Measurements from ENCODE around the gene GPR132.

The GPR132 gene

DNA sequence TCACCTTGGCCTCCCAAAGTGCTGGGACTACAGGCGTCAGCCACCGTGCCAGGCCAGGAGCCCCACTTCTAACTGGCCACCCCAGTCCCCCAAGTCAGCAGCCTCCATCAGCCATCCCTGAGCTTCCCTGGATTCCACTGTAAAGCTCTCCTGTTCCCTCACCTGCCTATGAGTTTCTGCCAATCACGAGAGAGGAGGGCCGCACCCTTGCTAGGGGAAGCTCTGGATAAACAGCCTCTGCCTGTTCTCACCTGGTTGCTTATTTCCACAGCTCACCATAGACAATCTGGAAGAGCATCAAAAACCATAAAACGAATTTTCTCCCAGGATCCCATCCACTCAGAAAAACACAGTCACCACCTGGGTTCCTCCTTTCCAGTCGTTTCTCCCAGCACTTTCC is 49.3 kb downstream of the GPR132 start:
- Histone ChIP-seq H3K36me3 (ENCODE audit: control insufficient read depth, insufficient read depth, low read length) (peaks cover 18% of the 10 kb centered on the region), H3K9me3 (ENCODE audit: control insufficient read depth, insufficient read depth, low read length) (no peaks in the 10 kb centered on the region), H3K27me3 (ENCODE audit: control insufficient read depth, insufficient read depth, low read length) (no peaks in the 10 kb centered on the region), H3K9ac (ENCODE audit: low read depth, low read length) (no peak overlapping the region), H3K4me1 (ENCODE audit: control insufficient read depth, insufficient read depth, low read length) (peaks cover 11% of the 10 kb centered on the region), H3K4me3 (ENCODE audit: low read depth, low read length) (no peak overlapping the region)

DNA sequence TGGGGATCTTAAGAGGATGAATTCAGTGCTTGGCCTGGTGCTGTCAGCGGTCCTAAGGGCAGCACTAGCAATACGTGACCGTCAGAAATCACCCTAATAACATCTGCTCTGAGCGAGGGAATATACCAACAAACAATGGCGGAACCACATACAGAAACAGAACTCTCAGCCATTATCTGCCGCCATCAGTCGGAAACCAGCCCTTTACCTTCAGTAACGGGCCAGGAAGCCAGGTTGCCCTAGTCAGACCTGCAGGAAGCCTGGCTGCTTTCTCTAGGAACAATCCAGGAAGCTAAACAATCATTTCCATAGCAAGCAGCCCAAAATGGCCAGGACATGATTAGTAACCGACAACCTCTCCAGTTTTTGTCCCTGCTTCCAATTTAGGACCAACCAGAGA is 50.0 kb downstream of the GPR132 start:
- Histone ChIP-seq H3K27me3 (ENCODE audit: control insufficient read depth, insufficient read depth, low read length) (no peaks in the 10 kb centered on the region), H3K36me3 (ENCODE audit: control insufficient read depth, insufficient read depth, low read length) (peaks cover 16% of the 10 kb centered on the region), H3K9me3 (ENCODE audit: control insufficient read depth, insufficient read depth, low read length) (no peaks in the 10 kb centered on the region), H3K4me3 (ENCODE audit: low read depth, low read length) (peak overlapping the region; percentile 16), H3K9ac (ENCODE audit: low read depth, low read length) (peak overlapping the region; percentile 60), H3K4me1 (ENCODE audit: control insufficient read depth, insufficient read depth, low read length) (peaks cover 11% of the 10 kb centered on the region)

DNA sequence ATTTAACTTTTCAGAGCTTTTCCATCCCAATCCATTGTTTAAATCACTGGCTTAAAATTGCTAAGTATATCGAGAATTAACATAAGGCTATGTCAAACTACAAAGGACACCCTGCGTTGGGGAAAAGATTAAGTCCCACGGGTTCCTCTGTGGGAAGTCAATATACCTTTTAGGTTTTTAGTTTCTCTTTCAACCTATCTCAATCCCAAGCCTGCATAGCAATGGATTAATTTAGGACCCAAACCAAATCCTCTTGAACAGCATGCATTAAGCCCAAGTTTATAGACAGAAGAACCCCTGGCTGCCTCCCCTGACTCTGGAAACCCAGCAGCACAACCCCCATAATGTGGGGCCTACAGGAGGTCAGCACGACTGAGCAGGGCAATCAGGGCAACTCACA is 50.6 kb downstream of the GPR132 start:
- H3K4me1 ChIP-seq (ENCODE audit: control insufficient read depth, insufficient read depth, low read length), result peaks cover 11% of the 10 kb centered on the region
- H3K4me3 ChIP-seq (ENCODE audit: low read depth, low read length), result no peak overlapping the region
- H3K9me3 ChIP-seq (ENCODE audit: control insufficient read depth, insufficient read depth, low read length), result no peaks in the 10 kb centered on the region
- peaks cover 21% of the 10 kb centered on the region for H3K36me3 ChIP-seq (ENCODE audit: control insufficient read depth, insufficient read depth, low read length)
- H3K27me3 ChIP-seq (ENCODE audit: control insufficient read depth, insufficient read depth, low read length), result no peaks in the 10 kb centered on the region
- peak overlapping the region; percentile 60 for H3K9ac ChIP-seq (ENCODE audit: low read depth, low read length)

DNA sequence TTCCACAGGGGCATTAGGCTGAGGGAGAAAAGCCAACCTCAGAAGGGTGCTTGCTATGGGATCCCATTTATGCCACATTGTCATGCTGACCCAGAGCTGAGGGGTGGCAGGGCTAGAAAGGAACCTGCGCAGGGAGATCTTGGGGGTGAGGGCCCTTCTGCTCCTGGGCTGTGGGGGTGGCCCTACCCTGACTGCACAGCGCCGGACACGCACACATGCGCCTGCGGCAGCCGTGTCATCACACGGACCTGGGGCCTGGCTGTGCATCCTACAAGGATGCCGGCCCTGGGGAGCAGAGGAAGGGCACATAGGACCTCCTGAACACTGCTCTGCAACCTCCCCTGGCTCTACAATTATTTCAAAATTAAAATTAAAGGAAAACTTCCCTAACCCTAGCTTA is 51.2 kb downstream of the GPR132 start:
- Histone ChIP-seq H3K27me3 (ENCODE audit: control insufficient read depth, insufficient read depth, low read length) (no peaks in the 10 kb centered on the region), H3K36me3 (ENCODE audit: control insufficient read depth, insufficient read depth, low read length) (peaks cover 22% of the 10 kb centered on the region), H3K4me1 (ENCODE audit: control insufficient read depth, insufficient read depth, low read length) (peaks cover 11% of the 10 kb centered on the region), H3K9ac (ENCODE audit: low read depth, low read length) (peak overlapping the region; percentile 65), H3K4me3 (ENCODE audit: low read depth, low read length) (no peak overlapping the region), H3K9me3 (ENCODE audit: control insufficient read depth, insufficient read depth, low read length) (no peaks in the 10 kb centered on the region)

GRCh38 chr14:105013150-105013785 is 52.0 kb downstream of the GPR132 start:
- Histone ChIP-seq H3K4me3 (ENCODE audit: low read depth, low read length) (no peak overlapping the region), H3K9me3 (ENCODE audit: control insufficient read depth, insufficient read depth, low read length) (no peaks in the 10 kb centered on the region), H3K36me3 (ENCODE audit: control insufficient read depth, insufficient read depth, low read length) (peaks cover 21% of the 10 kb centered on the region), H3K9ac (ENCODE audit: low read depth, low read length) (no peak overlapping the region), H3K27me3 (ENCODE audit: control insufficient read depth, insufficient read depth, low read length) (no peaks in the 10 kb centered on the region), H3K4me1 (ENCODE audit: control insufficient read depth, insufficient read depth, low read length) (peaks cover 11% of the 10 kb centered on the region)

DNA sequence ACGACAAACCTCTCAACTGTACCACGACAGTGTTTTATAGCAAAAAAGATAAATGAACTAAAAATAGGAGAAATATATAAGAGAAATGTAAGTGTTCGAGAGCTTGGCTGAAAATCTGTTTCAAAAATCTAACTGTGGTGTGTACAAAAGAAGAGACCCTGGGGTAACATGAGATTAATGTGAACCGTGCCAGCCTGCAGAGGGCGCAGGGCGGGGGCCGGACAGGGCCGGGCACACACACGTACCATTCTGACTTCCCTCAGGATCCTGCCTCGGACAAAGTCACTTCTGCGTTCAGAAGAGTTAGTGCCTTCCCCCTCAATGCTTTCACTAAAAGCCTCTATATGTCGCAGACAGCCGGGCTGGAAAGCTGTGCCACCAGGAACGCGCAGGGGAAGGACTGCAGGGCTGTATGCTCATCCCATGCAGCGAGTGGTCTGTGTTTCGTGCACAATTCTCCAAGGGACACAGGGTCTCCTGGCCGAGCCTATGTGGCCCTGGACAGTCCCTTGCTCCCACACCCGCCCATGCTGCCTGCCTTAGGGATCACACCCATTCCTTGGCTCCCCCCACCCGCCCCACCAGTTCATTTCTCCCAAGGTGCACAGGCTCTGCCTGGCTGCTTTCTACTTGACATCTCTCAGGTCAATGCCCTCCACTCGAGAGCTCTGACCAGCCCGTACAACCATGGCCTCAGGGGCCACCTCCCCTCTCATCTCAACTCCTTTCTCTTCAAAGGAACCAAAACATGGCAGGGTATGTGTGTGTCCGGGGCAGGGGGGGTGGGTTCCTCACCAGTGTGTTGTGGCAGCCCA is 52.9 kb downstream of the GPR132 start:
- no peaks in the 10 kb centered on the region for H3K9me3 ChIP-seq (ENCODE audit: control insufficient read depth, insufficient read depth, low read length)
- H3K4me3 ChIP-seq (ENCODE audit: low read depth, low read length), result no peak overlapping the region
- H3K27me3 ChIP-seq (ENCODE audit: control insufficient read depth, insufficient read depth, low read length), result no peaks in the 10 kb centered on the region
- peaks cover 27% of the 10 kb centered on the region for H3K36me3 ChIP-seq (ENCODE audit: control insufficient read depth, insufficient read depth, low read length)
- peaks cover 11% of the 10 kb centered on the region for H3K4me1 ChIP-seq (ENCODE audit: control insufficient read depth, insufficient read depth, low read length)
- H3K9ac ChIP-seq (ENCODE audit: low read depth, low read length), result no peak overlapping the region

GRCh38 chr14:105011312-105011990 is 53.8 kb downstream of the GPR132 start:
- no peaks in the 10 kb centered on the region for H3K9me3 ChIP-seq (ENCODE audit: control insufficient read depth, insufficient read depth, low read length)
- no peaks in the 10 kb centered on the region for H3K27me3 ChIP-seq (ENCODE audit: control insufficient read depth, insufficient read depth, low read length)
- no peak overlapping the region for H3K4me3 ChIP-seq (ENCODE audit: low read depth, low read length)
- H3K36me3 ChIP-seq (ENCODE audit: control insufficient read depth, insufficient read depth, low read length), result peaks cover 33% of the 10 kb centered on the region
- H3K4me1 ChIP-seq (ENCODE audit: control insufficient read depth, insufficient read depth, low read length), result peaks cover 11% of the 10 kb centered on the region
- H3K9ac ChIP-seq (ENCODE audit: low read depth, low read length), result no peak overlapping the region

- H3K4me3 ChIP-seq (ENCODE audit: low read depth, low read length), result no peak overlapping the region
- peaks cover 8% of the 10 kb centered on the region for H3K4me1 ChIP-seq (ENCODE audit: control insufficient read depth, insufficient read depth, low read length)
- H3K27me3 ChIP-seq (ENCODE audit: control insufficient read depth, insufficient read depth, low read length), result no peaks in the 10 kb centered on the region
- H3K9ac ChIP-seq (ENCODE audit: low read depth, low read length), result no peak overlapping the region
- H3K36me3 ChIP-seq (ENCODE audit: control insufficient read depth, insufficient read depth, low read length), result peaks cover 36% of the 10 kb centered on the region
- no peaks in the 10 kb centered on the region for H3K9me3 ChIP-seq (ENCODE audit: control insufficient read depth, insufficient read depth, low read length)
These were observed 54.3 kb downstream of the GPR132 start for GRCh38 chr14:105010891-105011291.

DNA sequence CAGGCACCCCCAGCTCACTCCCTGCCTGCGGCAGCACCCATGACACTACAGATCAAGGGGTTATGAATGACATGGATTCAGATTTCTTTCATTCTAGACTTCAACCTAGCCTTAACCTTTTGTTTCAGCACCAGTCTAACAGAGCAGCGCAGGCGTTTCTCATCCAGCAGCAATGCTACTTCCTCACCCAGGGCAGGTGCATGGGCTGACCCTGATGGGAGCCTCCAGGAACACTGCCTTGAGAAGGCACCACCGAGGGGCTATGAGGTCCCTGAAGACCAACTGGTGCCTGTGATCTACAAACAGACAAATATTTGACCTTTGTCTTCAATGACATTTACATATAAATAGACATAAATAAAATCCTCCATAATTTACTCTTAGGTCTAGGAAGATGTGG is 55.1 kb downstream of the GPR132 start:
- Histone ChIP-seq H3K36me3 (ENCODE audit: control insufficient read depth, insufficient read depth, low read length) (peaks cover 36% of the 10 kb centered on the region), H3K9me3 (ENCODE audit: control insufficient read depth, insufficient read depth, low read length) (no peaks in the 10 kb centered on the region), H3K4me3 (ENCODE audit: low read depth, low read length) (no peak overlapping the region), H3K4me1 (ENCODE audit: control insufficient read depth, insufficient read depth, low read length) (peaks cover 7% of the 10 kb centered on the region), H3K27me3 (ENCODE audit: control insufficient read depth, insufficient read depth, low read length) (no peaks in the 10 kb centered on the region), H3K9ac (ENCODE audit: low read depth, low read length) (no peak overlapping the region)

DNA sequence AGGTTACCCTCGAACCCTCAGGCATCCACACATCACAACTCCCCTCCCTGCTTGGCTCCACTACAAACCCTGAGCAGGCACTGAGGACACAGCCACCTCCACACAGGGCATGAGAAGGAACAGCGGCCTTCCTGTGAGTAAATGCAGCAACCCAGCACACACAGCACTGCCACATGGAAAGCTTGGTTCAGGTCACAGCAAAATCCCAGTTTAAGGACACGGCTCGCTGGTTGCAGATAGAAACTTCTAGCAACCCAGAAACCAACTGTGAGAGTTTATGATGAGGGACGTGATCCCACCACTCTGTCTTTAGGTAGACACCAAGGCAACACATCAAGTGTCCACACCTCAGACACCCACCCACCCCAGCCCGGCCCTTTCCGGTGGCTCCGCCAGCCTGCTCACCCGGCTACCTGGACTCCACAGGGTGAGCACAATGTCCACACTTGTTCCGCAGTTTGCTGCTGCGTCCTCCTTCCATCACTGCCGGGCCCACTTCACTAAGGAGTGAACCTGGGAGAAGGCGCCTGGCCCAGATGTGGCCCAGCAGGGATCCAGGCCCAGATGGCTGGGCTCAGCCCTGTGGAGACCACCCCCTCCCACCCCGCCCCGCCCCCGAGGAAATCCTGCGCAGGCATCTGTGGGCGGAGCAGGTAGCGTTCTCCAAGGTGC is 57.5 kb downstream of the GPR132 start:
- peaks cover 36% of the 10 kb centered on the region for H3K36me3 ChIP-seq (ENCODE audit: control insufficient read depth, insufficient read depth, low read length)
- no peak overlapping the region for H3K4me3 ChIP-seq (ENCODE audit: low read depth, low read length)
- no peak overlapping the region for H3K9ac ChIP-seq (ENCODE audit: low read depth, low read length)
- no peaks in the 10 kb centered on the region for H3K27me3 ChIP-seq (ENCODE audit: control insufficient read depth, insufficient read depth, low read length)
- no peaks in the 10 kb centered on the region for H3K4me1 ChIP-seq (ENCODE audit: control insufficient read depth, insufficient read depth, low read length)
- H3K9me3 ChIP-seq (ENCODE audit: control insufficient read depth, insufficient read depth, low read length), result no peaks in the 10 kb centered on the region

DNA sequence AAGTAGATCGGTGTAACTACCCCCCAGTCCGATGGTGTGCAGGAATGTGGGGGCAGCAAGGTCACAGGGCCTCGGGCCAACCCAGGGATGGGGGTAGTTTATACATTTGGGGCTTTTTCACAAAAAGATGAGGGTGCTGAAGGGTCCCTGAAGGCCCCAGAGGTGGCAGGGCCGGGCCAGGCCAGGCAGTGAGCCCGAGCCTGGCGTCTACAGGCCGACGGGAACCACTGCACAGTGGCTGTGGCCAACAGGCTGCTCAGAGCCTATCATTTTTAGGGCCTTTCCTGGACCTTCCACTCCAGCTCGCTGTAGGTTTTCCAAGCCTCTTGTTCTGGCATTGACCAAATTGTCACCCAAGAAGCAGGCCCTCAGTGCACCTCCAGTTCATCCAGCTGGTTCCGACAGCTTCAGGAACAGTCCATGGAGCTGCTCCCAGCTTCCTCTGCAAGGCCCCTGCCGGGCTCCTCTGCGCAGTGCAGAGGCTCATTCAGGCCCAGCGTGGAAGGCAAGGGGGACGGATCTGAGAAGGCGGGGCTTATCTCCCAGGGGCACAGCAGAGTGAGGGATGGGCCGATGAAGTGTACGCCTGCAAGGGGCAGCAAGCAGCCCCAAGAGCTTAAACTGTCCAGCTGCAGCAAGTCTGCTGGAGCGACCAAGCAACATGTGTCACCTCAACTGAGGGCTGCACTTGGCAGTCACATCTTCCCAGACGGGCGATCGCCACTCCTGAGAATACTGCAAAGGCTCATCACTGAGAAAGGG is 58.2 kb downstream of the GPR132 start:
- Histone ChIP-seq H3K9ac (ENCODE audit: low read depth, low read length) (no peak overlapping the region), H3K9me3 (ENCODE audit: control insufficient read depth, insufficient read depth, low read length) (no peaks in the 10 kb centered on the region), H3K4me3 (ENCODE audit: low read depth, low read length) (no peak overlapping the region), H3K4me1 (ENCODE audit: control insufficient read depth, insufficient read depth, low read length) (no peaks in the 10 kb centered on the region), H3K36me3 (ENCODE audit: control insufficient read depth, insufficient read depth, low read length) (peaks cover 36% of the 10 kb centered on the region), H3K27me3 (ENCODE audit: control insufficient read depth, insufficient read depth, low read length) (no peaks in the 10 kb centered on the region)

Data from iPS-15b (cell line).